GM12875 (cell line): Measurements from ENCODE around the gene EVI2A.
"Not testable (repeated sequence)": the region's sequence is repeated elsewhere in the genome, so short reads cannot be mapped to it uniquely, and the experiment has no call there.

Experiments
- H3K4me3 ChIP-seq: one replicate; pipeline ENCODE4 v1.5.1; 2011; ENCODE audit warnings: low read depth, low read length, control low read depth
- CTCF ChIP-seq: IDR thresholded peaks from 2 replicates; pipeline ENCODE4 v1.5.1; 2011; ENCODE audit warnings: low read depth, mild to moderate bottlenecking, control low read depth, inconsistent platforms, low read length, moderate library complexity, borderline replicate concordance; ENCODE audit not compliant: insufficient read depth

Gene EVI2A

GRCh38 chr17:31349454-31349853 is 28.0 kb upstream of the EVI2A start:
- no peak for TF ChIP-seq CTCF
- H3K4me3 ChIP-seq, result no peak overlapping the region

GRCh38 chr17:31345191-31345747 is 23.8 kb upstream of the EVI2A start:
- not testable (repeated sequence) for H3K4me3 ChIP-seq

- no peak for TF ChIP-seq CTCF
- no peak overlapping the region for H3K4me3 ChIP-seq
These were observed 18.7 kb upstream of the EVI2A start for GRCh38 chr17:31339906-31340661.

GRCh38 chr17:31329221-31329620 is 7.8 kb upstream of the EVI2A start:
- no peak for TF ChIP-seq CTCF
- no peak overlapping the region for H3K4me3 ChIP-seq

- no peak for TF ChIP-seq CTCF
- H3K4me3 ChIP-seq, result no peak overlapping the region
These were observed 6.7 kb upstream of the EVI2A start for GRCh38 chr17:31328160-31328535.

GRCh38 chr17:31327534-31328159 is 6.2 kb upstream of the EVI2A start:
- TF ChIP-seq CTCF, result no peak

GRCh38 chr17:31323551-31323950 is 2.1 kb upstream of the EVI2A start:
- TF ChIP-seq CTCF, result no peak
- H3K4me3 ChIP-seq, result no peak overlapping the region

More at GRCh38 chr17:31327534-31328159, 6.2 kb upstream of the EVI2A start:
- no peak overlapping the region for H3K4me3 ChIP-seq
